Activated CD4-positive, CD25-positive, alpha-beta regulatory T cell treated with anti-CD3 and anti-CD28 coated beads, Interleukin-2, amount 50 U/mL, for 16 hours (primary cell): Measurements from ENCODE around the gene CACNA1C.
"Not testable (repeated sequence)": the region's sequence is repeated elsewhere in the genome, so short reads cannot be mapped to it uniquely, and the experiment has no call there.

Source experiments
- DNase-seq: peaks from one replicate; pipeline ENCODE4 v3.0.0-alpha.2; 2020; ENCODE audit warnings: low read depth, low spot score

CACNA1C gene

DNA sequence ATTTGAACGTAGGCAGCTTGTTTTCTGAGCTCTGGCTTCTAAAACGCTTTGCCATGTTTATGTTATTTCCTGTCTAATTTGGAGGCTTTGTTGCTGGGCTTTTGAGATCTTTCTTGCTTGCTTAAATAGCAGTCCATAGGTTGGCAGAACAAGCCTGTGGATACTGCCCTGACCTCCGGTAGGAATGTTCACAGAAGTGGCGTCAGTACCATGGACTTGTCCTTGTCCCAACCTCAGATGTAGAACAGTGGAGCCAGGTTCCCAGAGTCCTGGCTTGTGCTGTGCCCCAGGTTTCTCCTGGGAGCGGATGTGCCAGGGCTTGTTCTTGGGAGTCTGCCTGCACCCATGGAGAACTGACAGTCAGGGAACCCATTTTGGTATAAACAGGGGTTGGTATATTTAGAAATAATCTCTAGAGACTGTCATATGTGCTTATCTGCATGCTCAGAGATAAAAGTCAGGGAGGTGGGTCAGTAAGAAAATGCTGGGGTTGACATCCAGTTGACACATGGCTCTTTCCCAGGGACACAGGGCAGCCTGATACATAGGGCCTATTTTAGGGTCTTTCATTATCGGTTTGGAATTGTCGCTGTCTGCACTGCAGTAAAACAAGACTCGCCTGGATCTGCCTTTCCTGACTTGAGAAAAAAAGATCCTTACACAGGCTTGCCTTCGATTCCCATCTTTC, 22.9 kb downstream of the CACNA1C start:
- DNase-seq: no peak

DNA sequence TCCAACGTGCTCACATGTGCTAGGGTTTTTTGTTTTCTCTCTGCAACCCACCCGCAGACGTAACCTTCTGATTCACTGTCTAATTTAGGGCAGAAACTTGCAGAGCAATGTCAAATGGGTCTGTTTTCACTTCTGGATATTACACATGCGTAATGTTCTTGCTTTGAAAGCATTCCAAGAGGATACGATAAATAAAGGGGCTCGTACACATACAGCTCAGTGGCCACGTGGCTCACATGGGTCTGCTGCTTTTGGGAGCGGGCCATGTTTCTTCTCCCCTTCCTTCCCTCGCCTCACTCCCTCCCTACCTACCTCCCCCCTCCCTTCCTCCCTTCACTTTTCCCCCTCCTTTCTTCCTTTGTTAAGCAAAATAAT, 23.4 kb downstream of the CACNA1C start:
- no peak for DNase-seq

DNA sequence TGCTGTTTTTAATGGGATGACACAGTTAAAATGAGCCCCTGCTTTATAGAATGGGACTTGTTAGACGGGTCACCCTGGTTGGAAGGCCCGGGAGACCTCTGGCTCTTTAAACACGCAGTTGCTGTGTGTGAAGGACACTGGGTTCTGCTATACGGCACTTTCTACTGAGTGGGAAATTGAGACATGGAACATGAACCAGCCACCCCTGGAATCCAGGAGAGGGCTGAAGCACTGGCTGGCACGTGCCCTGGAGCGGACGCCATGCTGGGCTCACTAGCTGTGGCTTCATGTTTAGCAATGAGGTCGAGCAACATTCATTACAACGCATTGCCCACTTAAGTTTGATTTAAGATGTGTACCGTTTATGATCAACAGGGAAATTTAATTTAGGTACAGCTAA, 23.9 kb downstream of the CACNA1C start:
- no peak for DNase-seq

DNA sequence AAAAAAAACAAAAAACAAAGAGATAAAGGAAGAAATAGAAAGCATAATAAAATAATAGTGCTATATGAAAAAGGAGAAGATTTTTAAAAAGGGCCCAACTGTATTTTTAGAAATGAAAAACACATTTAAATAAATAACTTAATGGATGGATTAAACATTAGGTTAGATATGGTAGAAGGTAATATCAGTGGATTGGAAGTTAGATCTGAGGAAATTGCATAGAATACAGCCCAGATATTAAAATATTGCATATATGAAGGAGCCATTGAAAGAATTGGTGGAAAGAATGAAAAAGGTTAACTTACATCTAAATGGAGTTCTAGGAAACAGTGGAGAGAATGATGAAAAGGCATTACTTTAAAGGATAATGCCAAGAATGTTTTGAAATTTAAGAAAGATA, 27.8 kb downstream of the CACNA1C start:
- DNase-seq: no peak

DNA sequence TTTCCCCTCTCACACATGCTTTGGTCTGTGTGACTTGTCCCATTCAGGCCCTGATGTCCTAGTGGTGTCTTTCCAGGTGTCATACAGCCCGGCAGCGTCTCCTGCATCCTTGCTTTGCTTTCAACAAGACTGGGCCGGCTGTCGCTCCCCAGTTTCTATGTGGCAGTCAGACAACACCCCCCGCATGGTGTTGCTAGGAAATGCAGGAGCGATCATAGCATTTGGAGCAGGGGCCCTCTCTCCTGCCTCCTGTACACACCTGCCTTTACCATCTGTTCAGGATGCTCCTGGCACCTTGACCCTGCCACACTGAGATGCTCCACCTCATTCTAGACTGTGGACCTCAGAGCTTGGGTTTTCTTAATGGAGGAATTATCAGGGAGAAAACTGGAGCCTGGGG, 29.5 kb downstream of the CACNA1C start:
- DNase-seq: no peak

DNA sequence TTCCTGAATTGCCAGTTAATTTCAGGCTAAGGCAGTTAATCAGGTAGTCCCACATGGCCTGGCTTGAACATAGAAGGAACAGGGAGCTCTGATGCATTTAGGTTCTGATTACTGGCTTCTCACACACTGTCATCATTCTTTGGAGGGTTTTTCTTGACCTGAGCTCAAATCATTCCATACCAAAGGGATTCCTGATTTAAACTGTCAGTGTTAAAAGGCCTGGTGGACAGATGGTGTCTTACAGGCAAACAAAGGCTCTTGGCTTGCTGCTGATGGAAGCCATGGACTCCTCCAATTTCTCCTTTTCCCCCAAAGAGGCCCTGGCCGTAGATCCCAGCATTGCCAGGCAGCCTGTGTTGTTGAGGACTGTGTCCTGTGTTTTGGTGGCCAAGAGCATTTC, 30.2 kb downstream of the CACNA1C start:
- DNase-seq: no peak

DNA sequence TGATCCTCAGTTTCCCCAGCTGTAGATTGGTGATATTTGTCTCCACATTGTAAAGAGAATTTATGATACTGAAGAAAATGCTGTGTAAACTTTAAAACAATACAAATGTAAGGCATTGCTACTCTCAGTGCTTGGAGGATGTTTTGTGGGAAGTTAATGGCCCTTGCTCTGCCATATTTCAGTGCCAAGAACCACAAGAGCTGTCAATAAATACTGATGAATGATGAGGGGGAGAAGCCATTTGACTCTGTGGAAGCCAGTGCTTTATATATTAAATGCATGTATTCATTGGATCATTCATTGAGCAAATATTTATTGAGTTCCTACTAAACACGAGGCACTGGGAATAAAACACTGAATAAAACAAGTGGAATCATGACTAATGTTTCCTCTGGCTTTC, 30.8 kb downstream of the CACNA1C start:
- DNase-seq: no peak

DNA sequence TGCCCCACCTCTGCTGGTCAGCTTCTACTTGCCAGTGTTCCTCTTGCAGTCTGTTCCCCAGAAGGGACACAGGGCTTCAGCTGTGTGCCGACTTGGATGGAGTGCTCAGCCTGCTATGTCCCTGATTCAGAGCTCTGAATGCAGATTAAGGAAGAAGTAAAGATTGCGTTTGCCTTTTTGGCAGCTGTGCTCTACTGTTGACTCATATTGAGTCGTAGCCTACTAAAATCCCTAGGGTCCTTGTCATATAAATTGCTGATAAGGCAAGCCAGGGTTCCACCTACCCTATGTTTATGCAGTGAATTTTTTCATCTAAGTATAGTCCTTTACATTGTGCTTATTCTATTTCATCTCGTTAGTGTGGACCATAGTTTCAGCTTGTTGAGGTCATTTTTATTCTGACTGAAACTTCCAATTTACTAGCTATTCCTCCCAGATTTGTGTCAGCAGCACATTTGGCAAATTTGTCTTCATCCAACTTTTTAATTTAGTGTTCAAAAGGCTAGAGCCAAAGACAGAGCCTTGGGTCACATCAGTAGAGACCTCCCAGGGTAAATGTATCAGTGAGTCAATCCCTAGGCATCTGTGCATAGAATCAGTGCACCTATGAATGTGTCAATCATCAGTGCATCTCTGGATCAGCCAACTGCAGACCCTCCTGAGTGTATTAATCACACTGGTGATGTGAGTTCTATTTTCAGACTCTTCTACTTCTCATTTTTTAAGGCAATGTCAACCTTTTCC, 31.9 kb downstream of the CACNA1C start:
- DNase-seq: no peak

DNA sequence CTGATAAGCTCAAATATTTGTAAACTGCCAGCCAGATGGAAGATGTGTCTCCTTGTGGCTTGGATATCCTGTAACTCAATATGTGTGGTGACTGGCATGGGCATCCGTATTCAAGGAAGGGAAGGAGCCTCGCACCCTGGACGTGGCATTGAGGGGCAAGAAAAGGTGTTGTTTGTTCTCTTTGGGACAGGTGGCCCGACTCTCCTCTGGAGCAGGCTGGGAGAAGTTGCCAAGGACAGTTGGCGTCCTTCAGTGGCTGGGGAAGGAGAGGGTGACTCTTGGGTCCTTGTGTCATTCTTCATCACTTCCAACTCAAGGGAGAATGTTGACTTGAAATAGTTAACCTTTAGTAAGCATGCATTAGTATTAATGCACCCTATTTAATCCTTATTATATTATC, 39.6 kb downstream of the CACNA1C start:
- DNase-seq: no peak

DNA sequence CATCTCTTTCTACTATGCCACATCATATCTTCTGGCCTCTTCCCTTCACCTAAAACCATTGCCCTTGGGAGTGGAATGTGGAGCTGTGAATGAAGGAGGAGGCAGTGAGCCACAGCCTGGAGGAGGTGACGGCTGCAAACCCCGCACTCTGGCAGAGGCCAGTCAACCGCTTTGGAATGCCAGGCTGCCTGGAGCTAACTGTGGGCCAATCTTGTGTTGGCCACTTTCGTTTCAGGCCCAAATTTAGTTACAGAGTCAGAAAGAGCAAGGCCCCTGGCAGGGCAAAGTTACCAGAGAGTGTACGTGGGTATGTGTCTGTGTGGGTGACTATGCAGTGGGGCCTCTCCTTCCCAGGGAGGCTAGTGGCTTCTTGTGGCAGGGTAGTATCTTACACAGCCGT, 40.1 kb downstream of the CACNA1C start:
- no peak for DNase-seq

DNA sequence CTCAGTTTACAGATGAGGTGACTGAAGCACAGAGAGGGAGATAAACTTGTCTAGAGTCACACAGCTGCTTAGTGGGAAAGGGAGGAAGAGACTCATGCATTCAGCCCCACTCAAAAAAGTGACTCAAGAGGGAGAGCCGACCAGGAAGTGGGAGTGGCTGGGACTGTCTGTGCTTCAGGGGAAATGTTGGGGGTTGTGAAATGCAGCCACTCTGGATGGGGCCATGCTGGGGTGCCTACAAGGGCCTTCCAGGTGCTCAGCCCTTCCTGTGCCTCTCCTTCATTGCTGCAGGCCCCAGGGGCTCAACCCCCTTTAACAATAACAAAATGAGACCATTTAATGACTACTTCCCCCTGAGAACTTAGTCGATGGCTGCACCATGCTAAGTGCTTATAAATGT, 41.8 kb downstream of the CACNA1C start:
- no peak for DNase-seq

DNA sequence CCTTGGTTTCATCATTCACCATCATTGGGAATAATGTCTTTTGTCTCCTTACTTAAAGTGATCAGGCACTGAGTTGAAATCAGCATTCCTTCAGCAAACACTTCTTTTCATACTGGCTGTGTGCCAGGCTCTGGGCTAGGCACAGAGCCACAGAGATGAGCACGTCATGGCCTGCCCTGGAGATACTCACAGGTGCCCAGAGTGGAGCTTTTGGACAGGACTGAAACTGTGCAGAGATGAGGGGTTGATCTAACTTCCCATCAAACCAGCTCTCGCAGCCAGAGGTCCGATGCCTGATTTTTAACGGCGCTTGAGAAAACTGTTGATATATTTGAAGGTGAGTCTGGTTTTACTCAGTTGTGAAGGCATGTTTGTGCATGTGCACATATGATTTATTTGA, 43.1 kb downstream of the CACNA1C start:
- no peak for DNase-seq

DNA sequence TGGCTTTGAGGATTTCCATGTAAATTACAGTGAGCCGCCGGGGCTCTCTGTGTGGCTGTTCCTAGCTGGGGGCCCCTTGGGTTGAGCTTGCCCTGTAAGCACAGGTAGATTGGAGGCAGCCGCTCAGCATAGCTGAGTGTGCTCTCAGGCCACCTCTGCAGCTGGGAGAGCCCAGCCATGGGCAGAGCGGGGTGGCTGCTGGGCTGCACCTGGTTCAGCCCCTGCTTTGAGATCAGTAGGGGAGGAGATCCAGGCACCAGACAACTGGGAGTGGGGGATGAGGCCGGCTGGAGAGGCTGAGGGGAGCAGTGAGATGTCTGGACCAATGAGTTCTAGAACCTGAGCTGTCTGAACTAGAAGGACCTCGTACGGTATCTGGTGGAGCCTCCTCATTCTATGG, 44.8 kb downstream of the CACNA1C start:
- DNase-seq: no peak

DNA sequence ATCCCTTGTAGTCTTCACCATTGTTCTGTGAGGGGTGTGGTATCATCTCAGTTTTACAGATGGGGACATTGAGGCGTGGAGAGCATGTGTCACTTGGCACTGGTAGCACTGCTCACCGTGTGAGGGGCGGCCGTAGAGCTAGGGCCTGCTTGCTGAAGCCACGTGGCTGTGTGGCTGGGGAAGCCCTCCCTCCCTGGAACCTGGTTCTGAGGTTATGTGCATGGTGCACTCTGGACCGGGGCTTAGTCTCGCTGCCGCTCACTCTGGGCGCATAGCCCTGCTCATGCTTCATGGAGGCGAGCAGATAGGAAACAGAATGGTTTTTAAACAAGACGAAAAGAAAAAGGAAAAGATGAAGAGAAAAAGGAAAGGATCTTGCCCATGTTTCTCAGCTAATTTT, 46.1 kb downstream of the CACNA1C start:
- DNase-seq: no peak

DNA sequence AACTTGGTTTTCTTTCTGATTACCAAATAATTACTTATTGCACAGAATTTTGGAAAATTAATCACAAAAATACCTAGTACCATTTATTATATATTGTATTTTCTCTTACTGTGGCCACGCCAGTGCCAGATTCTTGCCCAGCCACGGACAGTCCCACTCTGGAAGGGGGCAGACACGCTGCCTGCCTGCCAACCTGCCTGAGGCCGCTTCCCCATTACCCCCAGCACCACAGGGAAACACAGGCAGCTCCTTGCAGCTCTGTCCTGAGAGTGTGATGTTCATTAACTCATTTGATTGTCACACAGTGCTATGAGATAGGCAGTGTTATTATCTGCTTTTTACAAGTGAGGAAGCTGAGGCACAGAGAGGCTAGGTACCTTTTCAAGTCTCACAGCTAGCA, 46.8 kb downstream of the CACNA1C start:
- no peak for DNase-seq

DNA sequence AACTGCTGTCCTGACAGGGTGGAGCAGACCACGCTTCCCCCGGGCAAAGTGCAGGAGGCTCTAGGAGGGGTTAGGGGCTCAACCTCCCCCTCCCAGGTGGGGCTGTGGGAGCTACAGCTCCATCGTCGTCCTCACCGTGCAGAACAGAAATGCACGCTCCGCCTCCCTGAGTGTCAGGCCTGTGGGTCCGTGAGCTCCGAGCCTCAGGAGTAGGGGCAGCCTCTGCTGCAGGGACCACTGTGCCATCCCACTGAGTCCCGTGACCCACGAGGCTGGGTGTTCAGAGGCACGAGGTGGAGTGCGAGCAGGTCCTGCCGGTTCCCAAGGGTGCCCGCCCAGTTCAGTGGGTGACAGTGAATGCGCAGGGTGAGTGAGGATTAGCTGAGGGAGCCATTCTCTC, 48.6 kb downstream of the CACNA1C start:
- no peak for DNase-seq

DNA sequence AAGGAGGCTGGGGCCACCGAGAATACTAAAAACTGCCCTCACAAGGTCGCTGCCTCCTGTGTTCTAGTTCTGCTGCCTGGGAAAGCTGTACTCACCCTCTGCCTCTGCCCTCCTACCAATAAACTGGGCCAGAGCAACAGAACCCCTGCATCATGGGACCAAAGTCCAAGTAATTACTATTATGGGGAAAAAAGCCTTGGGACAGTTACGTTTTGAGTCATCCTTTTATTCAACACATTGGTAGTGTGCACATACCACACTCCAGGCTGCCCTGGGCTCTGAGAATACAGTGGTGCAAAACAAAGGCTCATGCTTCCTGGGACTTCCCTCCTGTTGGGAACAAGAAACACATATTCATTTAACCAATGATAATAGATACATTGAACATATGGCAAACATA, 49.0 kb downstream of the CACNA1C start:
- DNase-seq: no peak

DNA sequence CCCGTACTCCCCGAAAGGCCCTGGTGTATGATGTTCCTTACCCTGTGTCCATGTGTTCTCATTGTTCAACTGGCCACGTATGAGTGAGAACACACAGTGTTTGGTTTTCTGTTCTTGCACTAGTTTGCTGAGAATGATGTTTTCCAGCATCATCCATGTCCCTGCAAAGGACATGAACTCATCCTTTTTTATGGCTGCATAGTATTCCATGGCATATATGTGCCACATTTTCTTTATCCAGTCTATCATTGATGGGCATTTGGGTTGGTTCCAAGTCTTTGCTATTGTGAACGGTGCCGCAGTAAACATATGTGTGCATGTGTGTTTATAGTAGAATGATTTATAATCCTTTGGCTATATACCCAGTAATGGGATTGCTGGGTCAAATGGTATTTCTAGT, 49.9 kb downstream of the CACNA1C start:
- DNase-seq: not testable (repeated sequence)

DNA sequence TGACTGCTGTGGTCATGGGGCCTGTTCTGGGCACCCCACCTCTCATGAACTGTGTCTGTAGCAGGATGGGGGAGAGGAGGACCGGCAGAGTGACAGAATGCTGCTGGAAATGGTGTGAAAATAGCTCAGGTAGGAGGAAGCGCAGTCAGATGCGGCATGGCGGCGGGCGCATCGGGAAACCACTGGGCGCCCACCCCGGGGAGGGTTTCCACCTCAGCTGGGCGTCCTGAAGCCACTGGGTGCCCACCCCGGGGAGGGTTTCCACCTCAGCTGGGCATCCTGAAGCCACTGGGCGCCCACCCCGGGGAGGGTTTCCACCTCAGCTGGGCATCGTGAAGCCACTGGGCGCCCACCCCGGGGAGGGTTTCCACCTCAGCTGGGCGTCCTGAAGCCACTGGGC, 52.6 kb downstream of the CACNA1C start:
- not testable (repeated sequence) for DNase-seq

DNA sequence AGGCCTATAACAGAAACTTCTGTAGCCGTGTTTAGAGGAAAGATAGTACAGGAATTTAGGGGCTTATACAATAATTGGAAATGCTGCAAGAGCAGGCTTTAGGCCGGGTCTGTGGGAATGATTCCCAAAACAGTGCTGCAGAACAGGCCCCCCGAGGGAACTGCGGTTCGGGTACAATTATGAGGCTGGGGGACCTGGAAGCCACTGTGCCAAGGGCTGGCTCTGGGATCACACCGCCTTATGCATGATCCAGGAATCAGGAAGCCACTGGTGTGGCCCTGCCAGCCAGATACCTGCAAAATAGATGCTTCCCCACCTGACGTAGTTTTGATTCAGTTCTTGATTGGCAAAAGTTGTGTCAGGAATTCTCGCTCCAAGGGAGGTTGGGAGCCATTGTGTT, 55.4 kb downstream of the CACNA1C start:
- no peak for DNase-seq

DNA sequence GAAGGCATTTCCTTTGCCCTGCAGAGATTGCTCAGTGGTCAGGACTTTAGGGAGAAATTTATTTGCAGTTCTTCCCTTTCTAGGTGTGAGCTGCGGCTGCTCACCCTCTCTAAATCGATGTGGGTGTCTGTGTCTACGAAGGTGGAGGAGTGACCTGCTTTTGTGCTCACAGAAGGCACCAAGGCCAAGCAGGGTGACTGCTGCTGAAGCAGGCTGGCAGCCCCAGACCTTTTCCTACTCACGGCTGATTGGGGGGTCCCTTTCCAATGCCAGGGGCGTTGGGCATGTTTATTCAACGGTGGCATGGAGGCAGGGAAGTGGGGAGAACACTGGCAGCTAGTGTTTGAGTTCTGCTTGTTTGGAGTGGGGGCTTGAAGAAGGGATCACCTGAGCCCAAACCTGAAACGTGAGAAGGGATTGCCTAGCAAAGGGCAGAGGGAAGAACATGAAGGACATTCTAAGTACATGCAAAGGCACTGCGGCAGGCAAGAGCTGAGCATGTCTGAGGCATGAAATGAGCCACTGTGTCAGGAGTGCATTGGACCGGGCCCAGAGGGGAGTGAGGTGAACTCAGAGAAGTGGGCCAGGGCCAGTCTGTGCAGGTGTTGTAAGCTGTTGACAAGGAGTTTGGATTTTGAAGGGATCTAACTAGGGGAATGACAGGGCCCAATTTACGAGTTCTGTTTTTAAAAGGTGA, 56.3 kb downstream of the CACNA1C start:
- DNase-seq: no peak

DNA sequence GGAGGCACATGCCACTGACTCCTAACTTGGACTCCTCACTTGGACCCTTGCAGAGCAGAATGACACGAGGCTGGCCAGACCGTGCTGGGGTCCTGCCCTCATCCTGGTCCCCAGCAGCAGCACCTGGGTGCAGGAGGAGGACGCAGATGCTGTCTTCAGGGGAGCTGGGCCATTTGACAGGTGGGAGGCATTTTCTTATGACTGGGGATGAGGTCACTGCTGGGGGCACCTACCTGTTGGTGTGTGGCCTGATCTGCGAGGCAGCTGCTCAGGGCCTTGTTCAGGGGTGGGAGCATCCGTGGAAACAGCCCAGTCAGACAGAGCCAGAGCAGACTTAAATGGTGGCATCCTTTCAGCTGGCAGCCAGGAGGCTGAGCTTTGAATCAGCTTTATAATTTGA, 57.3 kb downstream of the CACNA1C start:
- no peak for DNase-seq
